ENCODE data around the gene OR10C1. TPM values are rescaled to one million over a fixed set of nuclear protein-coding genes. Genes with fewer than 3 reads are reported as not detected.
"Not testable (repeated sequence)": the region's sequence is repeated elsewhere in the genome, so short reads cannot be mapped to it uniquely, and the experiment has no call there.

The OR10C1 gene
- total RNA-seq, 1 experiment from 2014 or later: not detected

GRCh38 chr6:29425075-29425474 is 14.0 kb upstream of the OR10C1 start:
- Histone ChIP-seq H3K9ac (ENCODE audit: low read length) (no peak overlapping the region), H3K4me1 (ENCODE audit: low read length) (no peaks in the 10 kb centered on the region), H2AFZ (ENCODE audit: low read length) (no peak overlapping the region), H3K4me2 (ENCODE audit: low read depth, low read length, poor library complexity, severe bottlenecking) (no peak overlapping the region), H3K9me3 (ENCODE audit: low read length) (no peaks in the 10 kb centered on the region), H3K9me2 (replicated peaks; ENCODE audit: insufficient read depth, low read length) (no peaks in the 10 kb centered on the region), H3K27me3 (ENCODE audit: low read length) (no peaks in the 10 kb centered on the region), H3K79me2 (ENCODE audit: low read length) (no peaks in the 10 kb centered on the region), H3K27ac (ENCODE audit: low read length) (no peak overlapping the region), H4K20me1 (ENCODE audit: insufficient read depth, low read depth, low read length) (no peaks in the 10 kb centered on the region), H3K4me3 (ENCODE audit: low read length) (no peak overlapping the region), H3K36me3 (ENCODE audit: insufficient read depth, low read length) (no peaks in the 10 kb centered on the region)
- no peak for DNase-seq

DNA sequence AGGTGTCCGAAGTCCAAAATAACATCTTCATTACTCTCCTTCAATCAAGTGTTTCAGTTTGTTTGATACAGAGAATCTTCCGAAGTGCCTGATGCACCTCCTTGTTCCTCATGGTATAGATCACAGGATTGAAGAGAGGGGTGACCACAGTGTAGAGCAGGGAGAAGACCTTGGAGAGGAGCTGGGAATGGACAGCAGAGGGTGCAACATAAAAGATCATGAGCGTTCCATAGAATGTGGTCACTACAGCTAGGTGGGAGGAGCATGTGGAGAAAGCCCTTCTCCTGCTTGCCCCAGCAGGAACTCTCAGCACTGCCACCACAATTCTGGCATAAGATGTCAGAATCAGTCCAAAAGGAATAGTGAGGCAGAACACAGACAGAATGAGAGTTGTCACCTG is 12.5 kb upstream of the OR10C1 start:
- H3K4me3 ChIP-seq (ENCODE audit: low read length): no peak overlapping the region
- H3K9me2 ChIP-seq (replicated peaks; ENCODE audit: insufficient read depth, low read length): no peaks in the 10 kb centered on the region
- H3K9me3 ChIP-seq (ENCODE audit: low read length): no peaks in the 10 kb centered on the region
- no peaks in the 10 kb centered on the region for H3K4me1 ChIP-seq (ENCODE audit: low read length)
- no peak overlapping the region for H3K9ac ChIP-seq (ENCODE audit: low read length)
- no peaks in the 10 kb centered on the region for H3K36me3 ChIP-seq (ENCODE audit: insufficient read depth, low read length)
- no peaks in the 10 kb centered on the region for H3K27me3 ChIP-seq (ENCODE audit: low read length)
- H3K79me2 ChIP-seq (ENCODE audit: low read length): no peaks in the 10 kb centered on the region
- no peak overlapping the region for H2AFZ ChIP-seq (ENCODE audit: low read length)
- DNase-seq: no peak
- no peaks in the 10 kb centered on the region for H4K20me1 ChIP-seq (ENCODE audit: insufficient read depth, low read depth, low read length)
- no peak overlapping the region for H3K4me2 ChIP-seq (ENCODE audit: low read depth, low read length, poor library complexity, severe bottlenecking)
- H3K27ac ChIP-seq (ENCODE audit: low read length): no peak overlapping the region

DNA sequence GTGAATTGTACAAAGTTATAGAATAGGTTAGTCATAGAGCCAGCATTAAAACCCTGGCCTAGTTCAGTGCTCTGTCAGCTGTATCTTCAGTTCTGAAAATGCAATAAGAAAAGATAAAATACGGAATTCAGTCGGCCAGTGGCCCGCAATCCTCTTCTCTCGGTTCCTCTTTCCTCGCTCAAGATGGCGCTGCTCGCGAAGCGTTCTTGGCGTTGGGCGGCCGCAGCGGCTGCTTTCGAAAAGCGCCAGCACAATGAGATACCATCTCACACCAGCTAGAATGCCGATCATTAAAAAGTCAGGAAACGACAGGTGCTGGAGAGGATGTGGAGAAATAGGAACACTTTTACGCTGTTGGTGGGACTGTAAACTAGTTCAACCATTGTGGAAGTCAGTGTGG is 2.4 kb upstream of the OR10C1 start:
- H3K79me2 ChIP-seq (ENCODE audit: low read length); H3K4me3 ChIP-seq (ENCODE audit: low read length); H3K36me3 ChIP-seq (ENCODE audit: insufficient read depth, low read length); H3K9me2 ChIP-seq (replicated peaks; ENCODE audit: insufficient read depth, low read length); H3K9ac ChIP-seq (ENCODE audit: low read length); H3K4me2 ChIP-seq (ENCODE audit: low read depth, low read length, poor library complexity, severe bottlenecking); H4K20me1 ChIP-seq (ENCODE audit: insufficient read depth, low read depth, low read length); H3K9me3 ChIP-seq (ENCODE audit: low read length); H3K27me3 ChIP-seq (ENCODE audit: low read length); DNase-seq; H2AFZ ChIP-seq (ENCODE audit: low read length); H3K27ac ChIP-seq (ENCODE audit: low read length); H3K4me1 ChIP-seq (ENCODE audit: low read length): not testable (repeated sequence)

GRCh38 chr6:29442719-29443118 is 3.6 kb downstream of the OR10C1 start:
- H4K20me1 ChIP-seq (ENCODE audit: insufficient read depth, low read depth, low read length): no peaks in the 10 kb centered on the region
- H3K4me2 ChIP-seq (ENCODE audit: low read depth, low read length, poor library complexity, severe bottlenecking): no peak overlapping the region
- H3K9ac ChIP-seq (ENCODE audit: low read length): no peak overlapping the region
- no peak overlapping the region for H3K4me3 ChIP-seq (ENCODE audit: low read length)
- H3K27me3 ChIP-seq (ENCODE audit: low read length): no peaks in the 10 kb centered on the region
- H3K4me1 ChIP-seq (ENCODE audit: low read length): no peaks in the 10 kb centered on the region
- H3K27ac ChIP-seq (ENCODE audit: low read length): no peak overlapping the region
- H3K79me2 ChIP-seq (ENCODE audit: low read length): no peaks in the 10 kb centered on the region
- no peaks in the 10 kb centered on the region for H3K9me3 ChIP-seq (ENCODE audit: low read length)
- no peak for DNase-seq
- H2AFZ ChIP-seq (ENCODE audit: low read length): no peak overlapping the region
- no peaks in the 10 kb centered on the region for H3K36me3 ChIP-seq (ENCODE audit: insufficient read depth, low read length)
- no peaks in the 10 kb centered on the region for H3K9me2 ChIP-seq (replicated peaks; ENCODE audit: insufficient read depth, low read length)

- not testable (repeated sequence) for H3K4me3 ChIP-seq (ENCODE audit: low read length); H3K9me3 ChIP-seq (ENCODE audit: low read length); H3K9ac ChIP-seq (ENCODE audit: low read length); H4K20me1 ChIP-seq (ENCODE audit: insufficient read depth, low read depth, low read length); H3K27ac ChIP-seq (ENCODE audit: low read length); H3K79me2 ChIP-seq (ENCODE audit: low read length); H3K4me2 ChIP-seq (ENCODE audit: low read depth, low read length, poor library complexity, severe bottlenecking); H3K4me1 ChIP-seq (ENCODE audit: low read length); H3K9me2 ChIP-seq (replicated peaks; ENCODE audit: insufficient read depth, low read length); H3K36me3 ChIP-seq (ENCODE audit: insufficient read depth, low read length); DNase-seq; H3K27me3 ChIP-seq (ENCODE audit: low read length); H2AFZ ChIP-seq (ENCODE audit: low read length)
Measured at GRCh38 chr6:29444031-29444430, 4.9 kb downstream of the OR10C1 start.

GRCh38 chr6:29447670-29448069 is 8.6 kb downstream of the OR10C1 start:
- H3K9me2 ChIP-seq (replicated peaks; ENCODE audit: insufficient read depth, low read length): no peaks in the 10 kb centered on the region
- H3K9me3 ChIP-seq (ENCODE audit: low read length): no peaks in the 10 kb centered on the region
- no peaks in the 10 kb centered on the region for H3K36me3 ChIP-seq (ENCODE audit: insufficient read depth, low read length)
- H4K20me1 ChIP-seq (ENCODE audit: insufficient read depth, low read depth, low read length): no peaks in the 10 kb centered on the region
- no peaks in the 10 kb centered on the region for H3K79me2 ChIP-seq (ENCODE audit: low read length)
- no peak overlapping the region for H2AFZ ChIP-seq (ENCODE audit: low read length)
- no peak overlapping the region for H3K4me2 ChIP-seq (ENCODE audit: low read depth, low read length, poor library complexity, severe bottlenecking)
- no peaks in the 10 kb centered on the region for H3K4me1 ChIP-seq (ENCODE audit: low read length)
- no peak overlapping the region for H3K27ac ChIP-seq (ENCODE audit: low read length)
- no peaks in the 10 kb centered on the region for H3K27me3 ChIP-seq (ENCODE audit: low read length)
- no peak overlapping the region for H3K9ac ChIP-seq (ENCODE audit: low read length)
- no peak overlapping the region for H3K4me3 ChIP-seq (ENCODE audit: low read length)
- DNase-seq: no peak

DNA sequence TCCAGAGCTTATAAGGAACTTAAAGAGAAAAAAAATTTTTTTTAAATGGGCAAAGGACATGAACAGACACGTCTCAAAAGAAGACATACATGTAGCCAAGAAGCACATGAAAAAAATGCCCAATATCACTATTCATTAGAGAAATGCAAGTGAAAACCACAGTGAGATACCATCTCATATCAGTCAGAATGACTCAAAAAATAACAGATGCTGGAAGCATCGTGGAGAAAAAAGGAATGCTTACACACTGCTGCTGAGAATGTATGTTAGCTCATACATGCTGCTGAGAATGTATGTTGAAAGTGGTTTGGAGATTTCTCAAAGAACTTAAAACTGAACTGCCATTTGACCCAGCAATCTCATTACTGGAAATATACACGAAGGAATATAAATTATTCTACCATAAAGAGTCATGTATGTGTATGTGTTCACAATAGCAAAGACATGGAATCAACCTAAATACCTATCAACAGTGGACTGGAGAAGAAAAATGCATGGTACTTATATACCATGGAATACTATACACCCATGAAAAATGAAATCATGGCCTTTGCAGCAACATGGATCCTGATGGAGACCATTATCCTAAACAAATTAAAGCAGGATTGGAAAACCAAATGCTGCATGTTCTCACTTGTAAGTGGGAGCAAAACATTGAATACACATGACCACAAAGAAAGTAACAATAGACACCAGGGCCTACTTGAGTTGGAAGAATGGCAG is 12.5 kb downstream of the OR10C1 start:
- Histone ChIP-seq H3K4me3 (ENCODE audit: low read length) (no peak overlapping the region), H3K27ac (ENCODE audit: low read length) (no peak overlapping the region), H2AFZ (ENCODE audit: low read length) (no peak overlapping the region), H3K27me3 (ENCODE audit: low read length) (no peaks in the 10 kb centered on the region), H3K4me1 (ENCODE audit: low read length) (no peaks in the 10 kb centered on the region), H4K20me1 (ENCODE audit: insufficient read depth, low read depth, low read length) (no peaks in the 10 kb centered on the region), H3K36me3 (ENCODE audit: insufficient read depth, low read length) (no peaks in the 10 kb centered on the region), H3K9me3 (ENCODE audit: low read length) (no peaks in the 10 kb centered on the region), H3K9ac (ENCODE audit: low read length) (no peak overlapping the region), H3K4me2 (ENCODE audit: low read depth, low read length, poor library complexity, severe bottlenecking) (no peak overlapping the region), H3K9me2 (replicated peaks; ENCODE audit: insufficient read depth, low read length) (no peaks in the 10 kb centered on the region), H3K79me2 (ENCODE audit: low read length) (no peaks in the 10 kb centered on the region)
- DNase-seq: no peak

DNA sequence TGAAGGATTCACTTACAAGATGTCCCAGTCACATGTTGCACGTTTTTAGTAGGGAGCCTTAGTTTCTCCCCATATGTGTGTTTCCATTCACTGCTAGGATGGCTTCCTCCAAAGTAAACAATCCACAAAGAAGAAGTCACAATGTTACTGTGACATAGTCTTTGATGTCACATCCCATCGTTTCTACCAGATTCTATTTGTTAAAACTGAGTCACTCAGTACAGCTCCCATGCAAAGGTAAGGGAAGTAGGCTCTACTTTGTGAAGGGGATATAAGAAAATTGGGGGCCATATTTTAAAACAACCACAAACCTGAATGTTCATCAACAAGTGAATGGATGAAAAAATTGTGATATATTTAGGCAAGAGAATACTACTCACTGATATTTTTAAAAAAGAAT is 17.9 kb downstream of the OR10C1 start, which contains the start of the genes OR11A1 and OR2H1:
OR11A1 (minus strand) TSS at position 101 of the 400 bp plus-strand sequence. CDS start 29,430 bp downstream, outside the sequence.
OR2H1 (plus strand) TSS at position 185 of the 400 bp plus-strand sequence. CDS start 4,615 bp downstream, outside the sequence.
- Histone ChIP-seq H4K20me1 (ENCODE audit: insufficient read depth, low read depth, low read length) (no peaks in the 10 kb centered on the region), H3K9ac (ENCODE audit: low read length) (no peak within 1 kb of the TSS), H3K4me1 (ENCODE audit: low read length) (no peaks in the 10 kb centered on the region), H3K79me2 (ENCODE audit: low read length) (no peaks in the 10 kb centered on the region), H3K36me3 (ENCODE audit: insufficient read depth, low read length) (no peaks in the 10 kb centered on the region), H3K27ac (ENCODE audit: low read length) (no peak within 1 kb of the TSS), H3K4me2 (ENCODE audit: low read depth, low read length, poor library complexity, severe bottlenecking) (no peak within 1 kb of the TSS), H3K9me3 (ENCODE audit: low read length) (no peaks in the 10 kb centered on the region), H3K9me2 (replicated peaks; ENCODE audit: insufficient read depth, low read length) (no peaks in the 10 kb centered on the region), H2AFZ (ENCODE audit: low read length) (no peak within 1 kb of the TSS), H3K27me3 (ENCODE audit: low read length) (no peaks in the 10 kb centered on the region), H3K4me3 (ENCODE audit: low read length) (no peak within 1 kb of the TSS)
- DNase-seq: no peak
